ENCODE data around the gene IKZF1.

IKZF1 gene

GRCh38 chr7:50284296-50284695 lies 20.2 kb upstream of the IKZF1 start:
- no peak for DNase-seq

DNA sequence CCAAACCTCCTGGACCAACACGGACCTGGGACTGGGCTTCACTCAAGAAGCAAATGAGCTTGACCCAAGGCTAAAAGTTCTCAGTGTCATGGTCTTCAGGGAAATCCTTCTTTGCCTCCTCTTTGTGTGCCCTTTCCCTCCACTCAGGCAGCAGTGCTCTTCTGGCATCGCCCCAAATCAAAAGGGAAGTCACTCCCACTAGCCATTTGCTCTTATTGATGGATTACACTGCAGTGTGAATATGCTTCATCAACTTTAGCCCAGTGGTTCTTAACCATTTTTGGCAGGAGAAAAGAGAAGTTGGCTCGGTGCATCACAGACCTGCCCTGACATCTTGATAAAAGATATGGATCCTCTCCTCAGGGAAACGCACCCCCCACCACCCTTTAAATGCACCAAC lies 19.2 kb upstream of the IKZF1 start:
- DNase-seq = no peak

- DNase-seq = no peak
Measured at GRCh38 chr7:50287129-50287528, 17.4 kb upstream of the IKZF1 start.

- DNase-seq = no peak
Measured at GRCh38 chr7:50292165-50292757, 12.3 kb upstream of the IKZF1 start.

DNA sequence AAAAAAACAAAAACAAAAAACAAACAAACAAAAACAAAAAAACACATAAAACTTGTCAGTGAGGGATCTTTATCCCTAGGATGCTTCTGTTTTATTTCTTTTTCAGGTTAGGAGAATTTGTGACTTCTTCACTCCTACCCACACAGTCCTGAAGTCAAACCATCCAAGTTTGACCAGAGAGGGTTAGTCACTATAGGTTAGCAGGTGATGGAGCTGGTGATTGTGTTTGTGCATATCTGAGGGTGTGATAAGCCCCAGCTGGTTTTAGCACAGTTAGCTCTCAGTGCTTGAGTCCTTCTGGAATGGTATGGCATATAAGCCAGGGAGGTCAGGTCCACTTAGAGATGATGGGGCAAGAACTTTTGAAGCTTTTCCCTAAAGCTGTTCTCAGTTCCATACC lies 11.8 kb upstream of the IKZF1 start:
- no peak for DNase-seq

DNA sequence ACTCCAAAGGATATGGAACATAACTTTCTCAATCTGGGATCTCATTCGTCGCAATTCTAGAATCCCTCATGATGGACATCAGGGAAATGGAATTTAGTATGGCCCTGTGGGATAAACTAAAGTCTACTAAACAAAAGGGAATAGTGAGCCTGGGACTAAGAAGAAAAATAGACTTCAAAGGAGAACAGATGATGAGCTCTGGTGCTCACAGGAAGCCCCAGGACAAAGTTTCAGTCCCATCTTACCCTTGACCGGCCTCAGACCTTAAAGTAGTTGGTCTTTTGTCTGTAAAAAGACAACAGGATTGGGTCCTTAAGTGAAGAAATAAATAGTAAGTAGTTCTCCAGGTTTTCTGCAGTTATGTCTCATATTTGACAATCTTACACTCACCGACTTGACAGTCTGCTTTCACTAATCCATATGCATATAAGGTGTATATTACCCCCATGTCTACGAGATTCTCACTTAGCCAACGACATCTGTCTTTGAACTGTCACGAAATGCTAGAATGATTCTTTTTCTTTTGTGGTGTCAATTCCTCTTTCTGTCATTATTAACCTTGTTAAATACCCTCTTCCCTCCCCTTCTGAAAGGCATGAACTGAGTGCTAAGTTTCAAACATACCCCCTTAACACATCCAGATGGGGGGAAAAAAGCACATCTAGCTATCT lies 10.9 kb upstream of the IKZF1 start:
- no peak for DNase-seq

- DNase-seq = no peak
Measured at GRCh38 chr7:50295133-50295532, 9.4 kb upstream of the IKZF1 start.

DNA sequence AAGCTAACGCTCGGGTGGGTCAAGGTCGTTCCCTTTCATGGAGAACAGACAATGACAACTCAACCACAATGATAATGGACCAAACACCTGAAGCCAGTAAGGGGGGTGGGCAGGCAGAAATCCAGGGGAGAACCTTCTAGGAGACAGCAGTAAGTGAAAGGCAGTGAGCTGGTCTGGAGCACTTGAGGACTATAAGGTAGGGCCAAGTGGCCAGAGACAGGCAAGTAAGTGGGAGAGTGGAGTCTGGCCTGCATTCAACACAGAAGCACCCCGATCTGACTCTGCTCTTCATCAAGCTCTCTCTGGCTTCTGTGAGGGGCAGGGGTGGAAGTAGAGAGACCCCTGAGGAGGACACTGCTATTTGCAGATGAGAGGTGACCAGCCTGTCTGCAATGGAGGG lies 7.7 kb upstream of the IKZF1 start:
- DNase-seq = no peak

- DNase-seq = no peak
Measured at GRCh38 chr7:50298811-50299562, 5.5 kb upstream of the IKZF1 start.

DNA sequence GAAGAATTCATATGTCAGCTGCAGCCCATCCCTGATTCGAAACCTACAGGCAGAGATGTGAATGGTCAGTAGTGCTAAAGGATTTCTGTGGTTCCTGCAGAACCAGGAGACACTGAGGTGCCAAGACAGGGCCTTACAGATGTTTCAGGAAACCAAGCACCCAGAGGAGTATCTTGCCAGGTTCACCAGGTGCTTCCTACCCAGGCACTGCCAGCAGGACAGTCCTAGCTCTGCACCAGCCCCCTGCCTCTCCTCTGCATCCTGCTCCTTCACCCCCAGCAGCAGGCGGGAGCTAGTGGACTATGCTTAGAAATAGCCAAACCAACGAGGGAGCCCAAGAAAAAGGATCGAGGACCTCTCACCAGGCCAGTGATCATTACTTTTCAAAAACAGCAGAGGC lies 4.2 kb upstream of the IKZF1 start:
- DNase-seq = no peak

DNA sequence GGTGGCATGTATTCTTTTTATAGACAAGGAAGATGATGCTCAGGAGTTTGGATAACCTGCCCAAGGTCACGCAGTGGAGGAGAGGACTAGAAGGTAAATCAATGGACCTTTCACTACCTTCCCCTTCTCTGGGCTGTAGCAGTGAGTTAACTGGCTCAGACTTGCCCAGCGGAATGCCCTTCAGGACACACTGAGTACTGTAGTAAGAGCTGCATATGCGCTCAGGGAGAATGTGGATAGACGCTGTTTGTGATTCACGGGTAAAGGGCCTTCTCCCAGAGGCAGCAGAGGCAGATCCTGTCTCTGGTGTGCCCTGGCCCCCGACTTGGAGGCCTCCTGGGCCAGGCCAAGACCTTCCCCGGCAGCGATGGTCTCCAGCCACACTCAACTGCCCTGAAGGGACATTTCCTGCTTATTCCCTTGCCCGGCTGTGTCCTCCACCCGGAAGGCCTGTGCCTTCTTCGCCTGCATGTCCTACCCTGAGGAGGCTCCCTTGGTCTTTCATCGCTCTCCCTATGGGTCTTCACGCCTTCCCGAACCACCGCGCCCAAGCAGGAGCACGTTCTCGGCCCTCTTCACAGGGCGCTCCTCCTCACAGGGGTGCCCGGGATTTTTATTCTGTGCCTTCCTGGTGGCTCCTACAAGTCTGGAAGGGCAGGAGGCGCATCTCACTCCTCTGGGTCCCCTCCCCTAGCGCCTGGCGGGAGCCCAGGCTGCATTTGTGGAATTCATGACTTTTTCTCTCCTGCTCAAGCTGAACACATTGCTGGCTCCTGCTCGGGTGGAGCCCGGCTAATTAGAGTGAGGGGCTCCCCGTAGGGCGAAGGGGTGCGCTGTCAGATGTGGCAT lies 1.8 kb upstream of the IKZF1 start:
- DNase-seq = no peak

GRCh38 chr7:50303335-50304128 lies 984 bp upstream of the IKZF1 start:
- no peak for DNase-seq

DNA sequence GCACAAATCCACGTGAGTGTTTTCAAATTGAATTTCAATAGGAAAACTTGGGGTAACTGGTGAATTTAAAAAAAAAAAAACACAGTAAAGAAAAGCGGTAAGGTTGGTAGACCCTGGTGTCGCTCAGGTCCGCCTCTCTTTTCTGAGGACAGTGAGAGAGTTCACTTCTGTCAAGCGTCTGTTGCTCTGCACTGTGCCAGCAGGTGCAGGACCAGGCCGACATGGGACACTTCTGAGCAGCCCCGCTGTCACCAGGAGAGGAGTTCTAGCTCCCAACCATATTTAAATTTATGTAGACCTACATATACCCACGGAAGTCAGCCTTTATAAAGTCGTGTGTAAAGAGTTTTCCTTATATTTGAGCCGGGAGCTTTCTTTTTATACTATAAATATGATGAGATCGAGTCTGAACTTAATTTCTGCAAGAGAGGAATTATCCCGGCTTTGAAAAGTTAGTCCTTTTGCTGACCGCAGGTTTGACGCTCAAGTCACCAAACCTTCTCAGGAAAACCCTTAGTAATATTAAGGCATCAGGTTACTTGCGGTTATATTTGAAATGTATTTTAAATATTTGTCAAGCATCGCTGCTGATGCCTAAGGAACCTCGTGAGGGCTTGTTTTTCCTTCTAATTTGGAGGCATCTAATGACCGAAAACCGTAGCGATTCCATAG lies 531 bp downstream of the IKZF1 start:
- no peak for DNase-seq

GRCh38 chr7:50305583-50306493 lies 1.3 kb downstream of the IKZF1 start:
- DNase-seq = no peak

- no peak for DNase-seq
Measured at GRCh38 chr7:50306494-50307367, 2.2 kb downstream of the IKZF1 start.

DNA sequence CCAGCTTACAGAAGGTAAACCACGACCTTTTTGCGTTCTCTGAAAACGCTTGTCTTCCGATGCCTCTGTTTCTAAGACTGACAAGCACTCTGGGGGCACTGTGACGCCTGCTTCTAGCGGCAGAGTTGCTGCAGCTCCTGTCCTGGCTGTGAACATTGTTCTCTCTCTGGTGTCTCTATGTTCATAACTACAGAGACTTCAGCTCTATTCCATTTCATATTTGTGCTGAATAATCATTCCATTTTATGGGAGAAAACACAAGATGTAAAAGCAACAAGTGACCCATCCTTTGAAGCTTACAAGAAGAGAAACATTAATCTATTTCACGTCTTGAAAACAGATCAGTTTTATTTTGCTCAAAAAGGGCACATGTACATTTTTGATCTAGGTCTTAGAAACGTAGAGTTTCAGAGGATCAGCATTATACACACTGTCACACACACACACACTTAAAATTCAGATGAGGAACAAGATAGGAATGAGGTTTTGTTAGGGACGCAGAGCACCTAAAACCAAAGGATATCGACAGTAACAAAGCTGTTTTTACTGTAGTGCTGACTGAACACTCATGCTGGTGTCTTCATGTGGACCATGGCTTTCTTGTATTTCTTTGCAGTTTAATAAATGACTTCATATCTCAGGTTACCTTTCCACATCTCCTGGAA lies 3.0 kb downstream of the IKZF1 start:
- no peak for DNase-seq

DNA sequence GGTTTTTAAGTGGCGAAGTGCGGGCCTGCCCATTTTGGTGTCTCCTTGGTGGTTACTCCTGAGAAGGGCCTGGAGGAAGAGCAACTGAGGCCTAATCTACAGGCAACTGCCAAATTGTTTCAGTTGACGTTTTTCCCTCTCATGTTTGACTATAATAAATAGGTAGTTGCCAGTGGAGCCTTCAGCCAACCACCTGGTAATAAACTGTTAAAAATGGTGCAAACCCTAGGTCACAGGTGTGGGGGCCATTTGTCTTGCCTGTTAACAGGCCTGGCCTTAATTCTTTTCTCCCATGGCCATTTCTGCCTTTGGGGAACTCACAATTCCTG lies 3.7 kb downstream of the IKZF1 start:
- no peak for DNase-seq

- peak; percentile 84 for DNase-seq
Measured at GRCh38 chr7:50308532-50309385, 4.2 kb downstream of the IKZF1 start.
